ENCODE results near the gene COL5A2. TPM values are rescaled to one million over a fixed set of nuclear protein-coding genes. Genes with fewer than 3 reads are reported as not detected.

Gene COL5A2
- polyA plus RNA-seq, 1 donor (not counting 4 experiments of a cell fraction or from before 2014, with no cell fraction given), result 7.2 TPM

DNA sequence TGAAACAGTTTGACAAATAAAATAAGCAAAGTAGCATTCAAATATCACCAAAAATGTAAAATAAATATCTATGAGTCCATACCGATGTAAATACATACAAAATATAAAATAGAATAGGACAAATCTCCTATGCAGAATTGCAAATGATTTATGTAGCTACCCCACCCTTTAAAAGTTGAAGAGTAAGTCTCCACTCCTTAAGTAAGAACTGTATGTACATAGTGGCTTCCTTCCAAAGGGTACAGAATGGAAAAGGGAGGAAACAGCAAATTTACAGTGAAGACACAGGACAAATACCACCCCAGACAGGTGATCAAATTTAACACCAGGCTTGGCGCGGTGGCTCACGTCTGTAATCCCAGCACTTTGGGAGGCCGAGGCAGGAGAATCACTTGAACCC is 40.8 kb downstream of the COL5A2 start:
- no peaks in the 10 kb centered on the region for H3K79me2 ChIP-seq (ENCODE audit: control insufficient read depth, insufficient read depth, low read length)

DNA sequence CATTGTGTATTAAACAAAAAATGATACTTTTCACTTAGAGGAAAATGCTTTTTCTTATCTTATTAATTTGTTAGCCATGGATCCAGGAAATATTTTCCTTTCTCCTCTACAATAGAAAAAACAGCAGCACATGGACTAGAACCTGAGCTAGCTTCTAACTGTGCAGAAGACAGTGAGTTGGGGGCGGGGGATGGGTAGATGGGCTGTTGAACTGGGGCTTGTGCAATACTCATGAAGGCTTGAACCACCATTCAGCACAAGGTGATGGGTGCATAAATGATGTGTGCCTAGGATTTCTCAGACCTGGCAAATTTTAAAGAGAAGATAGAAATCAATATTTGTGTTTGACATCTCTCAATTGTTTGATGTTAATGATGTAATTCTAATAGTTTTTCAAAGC is 42.0 kb downstream of the COL5A2 start:
- dilution Hi-C loops (cut with MboI; ENCODE audit: extremely low pct_ligation_motif_present, low sequenced_read_pairs), result no loop called here
- H3K79me2 ChIP-seq (ENCODE audit: control insufficient read depth, insufficient read depth, low read length), result no peaks in the 10 kb centered on the region
- H3K9ac ChIP-seq (ENCODE audit: control insufficient read depth, extremely low read depth, insufficient read depth, low read length), result no peak overlapping the region
- H3K27me3 ChIP-seq (ENCODE audit: control insufficient read depth, extremely low read depth, insufficient read depth, low read length), result no peaks in the 10 kb centered on the region
- TF ChIP-seq, protein P1, sequence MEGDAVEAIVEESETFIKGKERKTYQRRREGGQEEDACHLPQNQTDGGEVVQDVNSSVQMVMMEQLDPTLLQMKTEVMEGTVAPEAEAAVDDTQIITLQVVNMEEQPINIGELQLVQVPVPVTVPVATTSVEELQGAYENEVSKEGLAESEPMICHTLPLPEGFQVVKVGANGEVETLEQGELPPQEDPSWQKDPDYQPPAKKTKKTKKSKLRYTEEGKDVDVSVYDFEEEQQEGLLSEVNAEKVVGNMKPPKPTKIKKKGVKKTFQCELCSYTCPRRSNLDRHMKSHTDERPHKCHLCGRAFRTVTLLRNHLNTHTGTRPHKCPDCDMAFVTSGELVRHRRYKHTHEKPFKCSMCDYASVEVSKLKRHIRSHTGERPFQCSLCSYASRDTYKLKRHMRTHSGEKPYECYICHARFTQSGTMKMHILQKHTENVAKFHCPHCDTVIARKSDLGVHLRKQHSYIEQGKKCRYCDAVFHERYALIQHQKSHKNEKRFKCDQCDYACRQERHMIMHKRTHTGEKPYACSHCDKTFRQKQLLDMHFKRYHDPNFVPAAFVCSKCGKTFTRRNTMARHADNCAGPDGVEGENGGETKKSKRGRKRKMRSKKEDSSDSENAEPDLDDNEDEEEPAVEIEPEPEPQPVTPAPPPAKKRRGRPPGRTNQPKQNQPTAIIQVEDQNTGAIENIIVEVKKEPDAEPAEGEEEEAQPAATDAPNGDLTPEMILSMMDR (optimal IDR thresholded peaks at IDR 0.05 in 1 of 3, IDR thresholded peaks at IDR 0.05 in 1 of 3, conservative IDR thresholded peaks at IDR 0.05 in 1 of 3; ENCODE audit: extremely low read depth in 1 of 3, insufficient read depth in 2 of 3, low read length in 3 of 3), result no peak
- TF ChIP-seq EZH2 (IDR thresholded peaks at IDR 0.05; ENCODE audit: low read length), result no peak
- no peaks in the 10 kb centered on the region for H3K4me1 ChIP-seq (ENCODE audit: control insufficient read depth, extremely low read depth, insufficient read depth, low read length)
- FAIRE-seq, result no peak
- H3K4me2 ChIP-seq (ENCODE audit: control insufficient read depth, extremely low read depth, insufficient read depth, low read depth, low read length), result no peak overlapping the region
- no peaks in the 10 kb centered on the region for H3K9me1 ChIP-seq (ENCODE audit: control insufficient read depth, extremely low read depth, insufficient read depth, low read length)
- no peak overlapping the region for H2AFZ ChIP-seq (ENCODE audit: control insufficient read depth, low read length)
- H3K9me3 ChIP-seq (ENCODE audit: control insufficient read depth, low read depth, low read length), result no peaks in the 10 kb centered on the region
- no peaks in the 10 kb centered on the region for H3K36me3 ChIP-seq (ENCODE audit: control insufficient read depth in 2 of 2, extremely low read depth in 1 of 2, insufficient read depth in 2 of 2, low read length in 2 of 2)
- DNase-seq (ENCODE audit: low read depth, low spot score), result no peak
- no peak overlapping the region for H3K4me3 ChIP-seq (ENCODE audit: control insufficient read depth in 2 of 3, extremely low read depth in 1 of 3, insufficient read depth in 2 of 3, low read depth in 1 of 3, low read length in 3 of 3)
- H4K20me1 ChIP-seq (ENCODE audit: control insufficient read depth, extremely low read depth, insufficient read depth, low read length), result no peaks in the 10 kb centered on the region
- no peak overlapping the region for H3K27ac ChIP-seq (ENCODE audit: control insufficient read depth, insufficient read depth, low read length)

More for the DNA sequence above, 40.8 kb downstream of the COL5A2 start:
- Histone ChIP-seq H2AFZ (ENCODE audit: control insufficient read depth, low read length) (no peak overlapping the region), H3K36me3 (ENCODE audit: control insufficient read depth in 2 of 2, extremely low read depth in 1 of 2, insufficient read depth in 2 of 2, low read length in 2 of 2) (no peaks in the 10 kb centered on the region), H3K9me3 (ENCODE audit: control insufficient read depth, low read depth, low read length) (no peaks in the 10 kb centered on the region), H3K9me1 (ENCODE audit: control insufficient read depth, extremely low read depth, insufficient read depth, low read length) (no peaks in the 10 kb centered on the region), H3K4me1 (ENCODE audit: control insufficient read depth, extremely low read depth, insufficient read depth, low read length) (no peaks in the 10 kb centered on the region), H4K20me1 (ENCODE audit: control insufficient read depth, extremely low read depth, insufficient read depth, low read length) (no peaks in the 10 kb centered on the region), H3K4me3 (ENCODE audit: control insufficient read depth in 2 of 3, extremely low read depth in 1 of 3, insufficient read depth in 2 of 3, low read depth in 1 of 3, low read length in 3 of 3) (no peak overlapping the region), H3K27ac (ENCODE audit: control insufficient read depth, insufficient read depth, low read length) (no peak overlapping the region), H3K4me2 (ENCODE audit: control insufficient read depth, extremely low read depth, insufficient read depth, low read depth, low read length) (no peak overlapping the region), H3K27me3 (ENCODE audit: control insufficient read depth, extremely low read depth, insufficient read depth, low read length) (no peaks in the 10 kb centered on the region), H3K9ac (ENCODE audit: control insufficient read depth, extremely low read depth, insufficient read depth, low read length) (no peak overlapping the region)
- dilution Hi-C loops (cut with MboI; ENCODE audit: extremely low pct_ligation_motif_present, low sequenced_read_pairs), result no loop called here
- no peak for DNase-seq (ENCODE audit: low read depth, low spot score)
- no peak for FAIRE-seq
- no peak for TF ChIP-seq EZH2 (IDR thresholded peaks at IDR 0.05; ENCODE audit: low read length)
- TF ChIP-seq, protein P1 (optimal IDR thresholded peaks at IDR 0.05 in 1 of 3, IDR thresholded peaks at IDR 0.05 in 1 of 3, conservative IDR thresholded peaks at IDR 0.05 in 1 of 3; ENCODE audit: extremely low read depth in 1 of 3, insufficient read depth in 2 of 3, low read length in 3 of 3), result no peak
